GM12873 (cell line): ENCODE measurements around the gene C15orf39.

ENCODE experiments used
- TF ChIP-seq, protein P1 (sequence below): IDR thresholded peaks from 2 replicates; pipeline ENCODE4 v1.5.1; 2012; ENCODE audit warnings: low read depth, mild to moderate bottlenecking, moderate library complexity, low read length, control low read depth; ENCODE audit not compliant: insufficient read depth; ENCODE audit errors: missing control alignments

Gene C15orf39

DNA sequence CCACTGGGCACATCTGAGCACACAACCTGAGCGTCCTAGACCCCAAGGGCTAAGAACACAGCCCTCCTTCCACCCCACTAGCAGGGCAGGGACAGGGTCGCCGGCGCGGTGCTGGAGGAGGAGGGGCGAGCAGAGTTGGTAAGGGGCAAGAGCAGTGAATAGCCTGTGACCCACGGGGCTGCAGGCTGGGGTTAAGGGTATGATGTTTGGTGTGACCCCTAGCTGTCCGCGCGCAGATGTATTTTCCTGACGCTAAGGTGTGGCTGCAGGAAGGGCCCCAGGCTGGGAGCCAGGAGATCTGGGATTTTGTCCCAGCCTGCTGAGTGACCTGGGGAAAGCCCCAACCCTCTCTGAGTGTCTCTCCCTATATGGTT lies 1.3 kb upstream of the C15orf39 start:
- TF ChIP-seq, protein P1, sequence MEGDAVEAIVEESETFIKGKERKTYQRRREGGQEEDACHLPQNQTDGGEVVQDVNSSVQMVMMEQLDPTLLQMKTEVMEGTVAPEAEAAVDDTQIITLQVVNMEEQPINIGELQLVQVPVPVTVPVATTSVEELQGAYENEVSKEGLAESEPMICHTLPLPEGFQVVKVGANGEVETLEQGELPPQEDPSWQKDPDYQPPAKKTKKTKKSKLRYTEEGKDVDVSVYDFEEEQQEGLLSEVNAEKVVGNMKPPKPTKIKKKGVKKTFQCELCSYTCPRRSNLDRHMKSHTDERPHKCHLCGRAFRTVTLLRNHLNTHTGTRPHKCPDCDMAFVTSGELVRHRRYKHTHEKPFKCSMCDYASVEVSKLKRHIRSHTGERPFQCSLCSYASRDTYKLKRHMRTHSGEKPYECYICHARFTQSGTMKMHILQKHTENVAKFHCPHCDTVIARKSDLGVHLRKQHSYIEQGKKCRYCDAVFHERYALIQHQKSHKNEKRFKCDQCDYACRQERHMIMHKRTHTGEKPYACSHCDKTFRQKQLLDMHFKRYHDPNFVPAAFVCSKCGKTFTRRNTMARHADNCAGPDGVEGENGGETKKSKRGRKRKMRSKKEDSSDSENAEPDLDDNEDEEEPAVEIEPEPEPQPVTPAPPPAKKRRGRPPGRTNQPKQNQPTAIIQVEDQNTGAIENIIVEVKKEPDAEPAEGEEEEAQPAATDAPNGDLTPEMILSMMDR: no peak

DNA sequence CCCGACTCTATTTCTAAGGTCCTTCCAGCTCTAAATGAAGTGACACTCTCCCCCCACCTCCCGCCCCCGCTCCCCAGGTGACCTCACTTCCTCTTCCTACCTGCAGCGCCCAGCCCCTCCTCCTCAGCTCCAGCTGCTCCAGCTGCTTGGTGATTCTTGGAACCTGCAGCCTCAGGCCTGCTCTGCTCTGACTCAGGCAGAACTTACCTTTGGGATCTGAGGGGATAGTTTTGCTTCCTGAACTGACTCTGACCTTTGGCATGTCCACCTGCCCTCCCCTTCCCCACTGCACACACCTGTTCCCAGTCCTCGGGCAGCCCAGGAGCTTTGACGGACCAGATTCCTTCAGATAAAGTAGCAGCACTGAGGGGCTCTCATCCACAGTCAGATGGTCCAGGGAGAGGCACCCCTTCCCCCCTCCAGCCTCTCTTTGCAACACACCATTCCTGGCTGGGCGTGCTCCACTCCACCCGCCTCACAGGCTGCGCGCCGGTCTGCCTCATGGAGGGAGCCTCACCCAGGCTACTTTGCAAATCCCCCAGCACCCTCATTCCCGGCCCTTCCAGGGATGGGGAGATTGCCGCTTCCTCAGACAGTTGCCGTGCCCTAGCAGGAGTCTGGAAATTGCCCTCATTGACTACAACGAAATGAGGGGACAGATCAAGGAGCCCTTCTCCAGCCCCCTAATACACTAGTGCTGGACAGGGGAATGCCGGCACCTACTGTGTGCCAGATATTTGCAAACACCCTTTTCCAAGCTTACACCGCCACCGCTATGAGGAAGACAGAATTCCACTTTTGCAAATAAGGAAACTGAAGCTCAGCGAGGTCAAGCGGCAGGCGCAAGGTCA lies 692 bp upstream of the C15orf39 start:
- TF ChIP-seq, protein P1: no peak

DNA sequence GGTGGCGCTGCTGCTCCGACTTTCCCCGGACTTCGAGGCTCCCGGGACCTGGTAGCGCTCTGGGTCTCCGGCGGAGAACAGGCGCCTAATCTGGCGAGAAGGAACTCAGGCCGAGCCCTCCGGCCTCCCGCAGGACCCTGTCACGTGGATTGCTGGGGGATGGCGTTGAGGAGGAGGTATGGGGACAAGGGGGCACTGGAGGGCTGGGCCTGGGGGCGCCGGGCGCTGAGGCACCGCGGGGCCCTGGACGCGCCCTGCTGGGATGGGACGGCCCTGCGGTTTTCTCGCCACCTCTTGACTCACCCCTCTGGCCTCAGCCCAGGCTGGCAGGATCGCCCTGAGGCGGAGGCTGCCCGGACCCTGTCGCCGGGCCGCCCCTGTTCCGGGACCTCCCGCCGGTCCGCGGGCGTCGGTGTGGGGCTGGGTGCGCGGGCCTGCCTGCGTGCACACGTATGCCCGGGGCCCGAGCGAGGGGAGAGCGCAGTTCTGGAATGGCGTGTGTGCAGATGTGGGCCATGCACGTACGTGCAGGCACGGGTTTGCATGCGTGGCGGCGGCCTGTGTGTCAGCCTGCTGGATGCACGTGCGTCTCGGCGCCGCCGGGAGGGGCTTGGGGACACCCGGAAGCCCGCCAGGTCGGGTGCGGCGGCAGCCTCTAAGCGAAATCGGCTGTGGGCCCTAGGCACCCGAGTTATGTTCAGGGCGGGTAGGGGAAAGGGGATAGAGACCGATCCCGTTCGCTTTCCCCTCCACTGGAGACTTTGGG lies 752 bp downstream of the C15orf39 start:
- TF ChIP-seq, protein P1: peak; percentile 20

DNA sequence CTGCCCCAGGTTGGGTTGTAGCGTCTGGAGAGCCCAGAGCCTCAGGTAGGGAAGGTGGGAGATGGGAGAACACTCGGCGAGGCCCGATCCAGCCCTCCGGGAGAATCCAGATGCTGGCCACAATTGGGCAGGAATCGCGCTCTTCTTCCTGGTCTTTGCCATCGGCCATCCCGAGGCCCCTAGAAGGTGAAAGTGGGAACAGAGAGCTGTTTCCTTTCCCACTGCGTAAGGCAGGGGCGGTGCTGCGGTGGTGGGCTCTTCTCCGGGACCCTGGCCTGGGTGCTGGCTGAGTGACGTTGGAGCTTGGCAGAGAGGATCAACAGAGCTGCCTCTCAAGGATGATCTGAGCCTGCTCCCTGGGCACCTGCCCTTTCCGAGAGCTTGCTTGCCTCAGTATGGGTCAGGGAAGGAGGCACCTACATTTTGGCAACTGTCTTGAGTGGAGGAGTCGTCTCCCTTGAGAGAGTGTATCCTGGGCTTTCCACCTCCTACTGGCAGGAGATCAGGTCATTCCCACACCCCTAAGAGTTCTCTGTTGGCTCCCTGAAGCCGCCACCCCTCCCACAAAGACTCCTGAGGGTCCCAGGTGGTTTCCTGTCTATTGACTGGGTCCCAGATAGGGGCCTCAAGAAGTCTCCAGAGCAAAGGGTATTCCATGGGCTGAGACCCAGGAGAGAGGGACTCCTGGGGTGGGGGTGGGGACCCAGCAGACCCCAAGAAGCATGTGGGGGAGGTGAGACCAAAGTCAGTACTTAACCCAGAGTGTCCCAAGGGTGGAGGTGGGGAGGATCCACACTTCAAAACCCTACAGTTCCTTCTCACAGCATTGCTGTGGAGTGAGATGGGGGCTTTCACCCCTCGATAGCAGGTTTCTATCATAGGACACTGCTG lies 1.6 kb downstream of the C15orf39 start:
- TF ChIP-seq, protein P1: no peak

DNA sequence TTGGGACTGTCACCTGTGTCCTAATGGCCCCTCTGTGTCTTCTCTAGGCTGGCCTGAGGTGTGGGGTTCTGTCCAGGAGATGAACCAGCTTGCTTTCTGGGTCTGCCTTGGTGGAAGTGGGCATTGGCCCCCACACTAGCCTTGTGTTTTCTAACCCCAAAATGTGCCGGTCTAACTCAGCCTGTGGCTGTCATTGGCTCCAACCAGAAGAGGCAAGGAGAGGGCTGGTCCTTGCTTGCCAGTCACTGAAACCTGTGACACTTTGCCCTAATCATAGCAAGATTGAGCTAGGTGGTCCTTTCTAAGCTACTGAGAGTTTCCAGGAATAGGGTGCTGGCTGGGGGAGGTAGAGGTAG lies 2.2 kb downstream of the C15orf39 start:
- TF ChIP-seq, protein P1: no peak

DNA sequence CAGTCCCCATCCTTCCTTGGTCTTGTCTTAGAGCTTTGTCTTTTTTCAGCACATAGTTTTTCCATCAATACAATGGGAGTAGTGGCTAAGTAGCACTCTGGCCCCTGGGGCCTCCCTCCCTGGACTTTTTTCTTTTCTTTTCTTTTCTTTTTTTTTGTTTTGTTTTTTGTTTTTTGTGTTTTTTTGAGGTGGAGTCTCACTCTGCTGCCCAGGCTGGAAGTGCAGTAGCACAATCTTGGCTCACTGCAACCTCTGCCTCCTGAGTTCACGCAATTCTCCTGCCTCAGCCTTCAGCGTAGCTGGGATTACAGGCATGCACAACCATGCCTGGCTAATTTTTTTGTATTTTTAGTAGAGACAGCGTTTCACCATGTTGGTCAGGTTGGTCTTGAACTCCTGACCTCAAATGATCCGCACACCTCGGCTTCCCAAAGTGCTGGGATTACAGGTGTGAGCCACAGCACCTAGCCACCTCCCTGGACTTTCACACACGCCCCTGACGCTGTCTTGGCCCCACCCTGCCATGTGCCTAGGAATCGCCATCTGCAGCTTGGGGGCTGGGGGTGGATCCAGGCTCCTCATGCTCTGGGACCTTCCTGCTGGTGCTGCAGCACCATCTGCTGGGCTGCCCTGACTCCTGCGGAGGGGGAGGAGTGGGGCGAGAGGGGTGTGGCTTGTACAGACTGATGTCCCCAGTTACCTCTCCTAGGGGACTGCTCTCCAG lies 2.8 kb downstream of the C15orf39 start:
- TF ChIP-seq, protein P1: peak; percentile 97
